ENCODE measurements around the gene ZNF469. TPM values are rescaled to one million over a fixed set of nuclear protein-coding genes. Genes with fewer than 3 reads are reported as not detected.
A peak's percentile ranks its signal among the peaks of the same experiment; 100 is the strongest.

Gene ZNF469
- total RNA-seq, 1 experiment from 2014 or later = 2.9 TPM

GRCh38 chr16:88375236-88375975 is 7.4 kb upstream of the ZNF469 start:
- DNase-seq (ENCODE audit: extremely low read depth, low read depth) = no peak

DNA sequence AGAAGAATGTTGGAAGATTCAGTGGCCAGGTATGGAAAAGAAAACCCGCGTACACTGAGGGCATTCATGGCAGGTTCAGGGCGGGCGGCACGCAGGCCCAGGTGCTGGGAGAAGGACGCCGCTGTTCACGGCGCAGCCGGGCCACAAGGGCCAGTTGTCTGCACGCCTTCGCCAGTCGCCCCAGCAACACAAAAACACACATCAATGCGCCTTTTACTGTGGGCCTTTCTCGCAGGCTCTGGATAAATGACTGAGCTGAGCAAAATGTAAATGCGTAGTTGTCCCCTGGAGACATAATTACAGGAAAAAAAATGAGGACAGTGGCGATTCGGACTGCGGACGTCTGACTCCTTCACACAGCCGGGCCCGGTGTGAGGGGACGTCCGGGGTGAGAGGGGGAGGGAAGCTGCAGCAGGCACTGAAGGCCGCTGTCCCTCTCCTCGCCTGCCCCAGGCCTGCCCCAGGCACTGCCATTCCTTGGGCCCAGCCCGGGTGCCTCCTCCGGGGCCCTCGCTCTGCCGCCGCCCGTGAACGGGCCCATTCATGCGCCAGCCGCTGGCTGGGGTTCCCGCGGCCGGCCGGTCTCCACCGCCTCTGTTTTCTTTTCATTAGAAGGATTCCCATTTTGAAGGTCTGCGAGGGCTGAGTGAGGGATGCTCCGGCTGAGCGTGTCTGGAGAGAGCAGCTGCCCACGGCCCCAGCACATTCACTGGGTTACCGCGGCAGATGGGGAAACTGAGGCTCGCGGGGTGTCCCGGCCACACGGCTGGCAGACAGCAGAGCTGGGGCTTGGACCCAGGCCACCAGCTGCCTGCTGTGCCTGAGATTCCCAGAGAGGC is 6.5 kb upstream of the ZNF469 start:
- no peak for DNase-seq (ENCODE audit: extremely low read depth, low read depth)

- no peak for DNase-seq (ENCODE audit: extremely low read depth, low read depth)
These were observed 5.7 kb upstream of the ZNF469 start for GRCh38 chr16:88376835-88377726.

- DNase-seq (ENCODE audit: extremely low read depth, low read depth) = no peak
These were observed 4.8 kb upstream of the ZNF469 start for GRCh38 chr16:88377961-88378360.

DNA sequence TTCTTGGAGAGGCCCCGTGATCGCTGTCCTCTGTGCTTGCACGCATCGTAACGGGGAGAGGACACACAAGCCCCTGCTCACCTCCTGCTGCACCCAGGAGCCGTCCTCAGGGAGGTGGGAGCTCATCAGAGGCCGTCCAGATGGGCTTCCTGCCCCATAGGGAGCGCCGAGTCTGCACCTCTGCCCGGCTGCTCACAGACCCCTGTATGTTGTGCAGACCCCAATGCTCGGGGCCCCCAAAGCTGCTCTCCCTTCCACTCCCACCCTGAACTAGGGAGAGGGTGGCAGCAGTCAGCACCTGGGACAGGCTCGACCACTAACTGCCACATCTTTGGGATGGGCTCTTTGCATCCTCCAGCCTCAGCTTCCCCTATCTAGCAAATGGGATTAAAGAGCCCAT is 4.4 kb upstream of the ZNF469 start:
- DNase-seq (ENCODE audit: extremely low read depth, low read depth) = no peak

- DNase-seq (ENCODE audit: extremely low read depth, low read depth) = no peak
These were observed 3.7 kb upstream of the ZNF469 start for GRCh38 chr16:88378836-88379693.

DNA sequence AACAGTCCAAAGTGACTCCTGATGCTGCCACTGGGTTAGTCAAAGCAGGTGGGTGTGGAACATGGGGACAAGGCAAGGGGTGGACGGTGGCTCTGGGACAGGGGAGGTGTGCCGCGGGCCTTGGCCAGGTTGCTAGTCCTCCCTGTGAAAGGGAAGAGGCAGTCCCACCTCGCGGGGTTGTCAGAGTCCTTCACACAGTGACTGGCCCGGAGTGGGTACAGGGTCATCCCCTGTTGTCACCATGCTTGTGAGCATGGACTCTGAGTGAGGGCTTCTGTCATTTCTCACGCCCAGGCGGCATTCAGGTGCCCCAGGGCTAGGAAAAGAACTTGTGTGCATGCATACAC is 3.1 kb upstream of the ZNF469 start:
- no peak for DNase-seq (ENCODE audit: extremely low read depth, low read depth)

DNA sequence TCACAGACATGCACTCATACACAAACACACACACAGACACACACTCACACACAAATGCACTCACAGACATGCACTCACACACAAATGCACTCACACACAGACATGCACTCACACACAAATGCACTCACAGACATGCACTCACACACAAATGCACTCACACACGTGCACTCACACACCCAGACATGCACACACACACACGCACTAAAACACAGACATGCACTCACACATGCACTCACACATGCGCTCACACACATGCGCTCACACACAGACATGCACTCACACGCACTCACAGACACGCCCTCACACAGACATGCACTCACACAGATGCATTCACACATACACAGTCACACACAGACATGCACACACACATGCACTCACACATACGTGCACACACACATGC is 2.7 kb upstream of the ZNF469 start:
- no peak for DNase-seq (ENCODE audit: extremely low read depth, low read depth)

DNA sequence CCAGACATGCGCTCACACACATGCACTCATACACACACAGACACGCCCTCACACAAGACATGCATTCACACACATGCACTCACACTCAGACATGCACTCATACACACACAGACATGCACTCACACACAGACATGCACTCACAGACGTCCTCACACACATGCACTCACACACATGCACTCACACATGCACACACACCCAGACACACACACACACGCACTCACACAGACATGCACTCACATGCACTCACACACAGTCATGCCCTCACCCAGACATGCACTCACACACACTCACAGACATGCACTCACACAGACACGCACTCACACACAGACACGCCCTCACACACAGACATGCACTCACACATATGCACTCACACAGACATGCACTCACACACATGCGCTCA is 2.1 kb upstream of the ZNF469 start:
- no peak for DNase-seq (ENCODE audit: extremely low read depth, low read depth)

DNA sequence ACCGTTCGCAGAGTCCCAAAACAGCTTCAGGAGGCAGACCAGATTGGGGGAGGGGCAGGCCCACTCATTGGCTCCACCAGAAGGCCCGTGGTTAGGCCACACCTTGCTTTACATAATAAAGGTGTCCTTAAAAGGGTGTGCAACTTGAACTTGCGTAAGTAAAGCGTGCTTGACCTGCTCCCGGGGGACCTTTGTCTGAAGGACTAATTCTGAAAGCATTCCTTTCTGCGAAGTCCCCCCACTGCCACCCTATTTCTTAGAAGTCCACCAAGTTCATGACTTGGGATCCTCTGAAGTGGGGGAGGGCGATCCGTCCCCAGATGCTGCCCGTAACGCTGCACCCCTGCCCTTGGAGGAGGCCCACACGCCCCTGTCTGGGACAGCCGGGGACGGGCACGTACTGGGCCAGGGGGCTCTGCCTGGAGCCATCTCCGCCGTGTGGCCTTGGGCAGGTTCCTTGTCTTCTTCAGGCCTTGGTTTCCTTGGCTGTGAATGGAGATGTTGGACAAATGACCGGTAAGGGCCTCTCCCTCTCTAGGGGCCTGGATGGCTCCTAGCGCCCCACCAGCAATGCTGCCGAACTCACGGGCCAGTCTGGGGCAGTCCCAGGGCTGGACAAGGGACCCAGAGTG is 823 bp upstream of the ZNF469 start:
- no peak for DNase-seq (ENCODE audit: extremely low read depth, low read depth)

GRCh38 chr16:88383401-88384221 is 852 bp downstream of the ZNF469 start:
- DNase-seq (ENCODE audit: extremely low read depth, low read depth) = peak; percentile 43

DNA sequence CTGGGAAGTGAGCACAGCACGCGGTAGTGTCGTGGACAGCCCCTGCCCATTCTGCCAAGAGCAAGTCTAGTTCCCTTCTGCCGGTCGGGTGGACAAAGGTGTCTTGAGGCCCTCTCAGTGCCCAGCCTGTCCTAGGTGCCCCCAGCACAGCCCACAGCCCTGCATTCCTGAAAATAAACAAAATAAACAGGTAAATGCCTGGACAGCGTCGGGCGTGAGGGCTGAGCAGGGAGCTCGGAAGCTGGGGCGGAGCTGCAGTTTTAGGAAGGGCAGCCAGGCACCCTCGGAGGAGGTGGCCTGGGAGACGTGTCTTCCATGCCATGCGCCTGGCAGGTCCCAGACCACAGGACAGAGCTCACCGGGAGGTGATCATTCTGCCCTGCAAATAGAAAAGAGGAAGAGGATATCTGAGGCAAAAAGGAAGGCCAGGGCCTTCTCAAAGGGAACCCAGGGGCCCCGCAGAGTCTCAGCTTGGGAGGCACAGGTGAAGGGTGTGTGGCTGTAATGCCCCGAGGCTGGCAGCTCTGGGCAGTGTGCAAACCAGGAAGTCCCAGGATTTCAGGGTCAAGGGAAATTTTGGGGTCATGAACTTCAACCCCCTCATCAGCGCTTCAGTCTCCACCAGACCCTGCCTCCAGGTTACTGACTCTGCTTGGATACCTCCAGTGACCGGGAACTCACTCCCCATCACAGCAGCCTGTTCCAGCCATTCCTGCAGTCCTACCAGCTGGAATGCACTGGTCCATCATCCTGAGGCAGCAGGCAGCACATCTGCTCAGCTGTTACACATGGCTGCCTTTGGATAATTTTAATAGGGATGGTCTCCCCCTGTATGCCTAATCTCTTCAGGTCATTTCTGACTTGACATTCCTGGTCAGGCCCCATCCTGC is 1.7 kb downstream of the ZNF469 start:
- no peak for DNase-seq (ENCODE audit: extremely low read depth, low read depth)

GRCh38 chr16:88385112-88385594 is 2.4 kb downstream of the ZNF469 start:
- no peak for DNase-seq (ENCODE audit: extremely low read depth, low read depth)

- DNase-seq (ENCODE audit: extremely low read depth, low read depth) = no peak
These were observed 3.4 kb downstream of the ZNF469 start for GRCh38 chr16:88385831-88386815.

GRCh38 chr16:88387180-88387765 is 4.5 kb downstream of the ZNF469 start:
- no peak for DNase-seq (ENCODE audit: extremely low read depth, low read depth)
